Spleen (tissue), 11 donors: ENCODE results near the gene MAN1C1. TPM values are rescaled to one million over a fixed set of nuclear protein-coding genes. Genes with fewer than 3 reads are reported as not detected.

Experiments used
- DNase-seq: peaks from one replicate; pipeline ENCODE4 v3.0.0-alpha.2; 2020
- H3K27ac ChIP-seq, 8 donors: fragments of 200-600 bp; sonication (generic) in 7 of 8; 1 replicate in 4 of 8; 2 replicates in 4 of 8; pipeline versions ENCODE4 v1.5.0 to v1.8.0; 2016 to 2021; ENCODE audit warnings: inconsistent platforms in 4 of 8, mild to moderate bottlenecking in 4 of 8, moderate library complexity in 1 of 8
- H3K27me3 ChIP-seq, 7 donors: fragments of 200-600 bp; sonication (generic) in 6 of 7; replicated peaks in 1 of 7; 1 replicate in 4 of 7; 2 replicates in 3 of 7; pipeline versions ENCODE4 v1.5.0 to v1.8.0; 2016 to 2021; ENCODE audit warnings: inconsistent platforms in 3 of 7, mild to moderate bottlenecking in 1 of 7
- H3K36me3 ChIP-seq, 6 donors: fragments of 200-600 bp; sonication (generic) in 5 of 6; 1 replicate in 4 of 6; 2 replicates in 2 of 6; pipeline versions ENCODE4 v1.5.0 to v1.8.0; 2016 to 2021; ENCODE audit warnings: inconsistent platforms in 2 of 6
- H3K4me1 ChIP-seq, 6 donors: fragments of 200-600 bp; sonication (generic) in 5 of 6; 1 replicate in 3 of 6; 2 replicates in 3 of 6; pipeline versions ENCODE4 v1.5.0 to v1.8.0; 2016 to 2021; ENCODE audit warnings: inconsistent platforms in 3 of 6
- H3K4me3 ChIP-seq, 8 donors: fragments of 200-600 bp; sonication (generic) in 7 of 8; 1 replicate in 4 of 8; 2 replicates in 4 of 8; pipeline versions ENCODE4 v1.5.0 to v1.8.0; 2016 to 2021; ENCODE audit warnings: inconsistent platforms in 4 of 8, mild to moderate bottlenecking in 4 of 8, moderate library complexity in 2 of 8
- H3K9me3 ChIP-seq, 8 donors: fragments of 200-600 bp; sonication (generic) in 7 of 8; 1 replicate in 4 of 8; 2 replicates in 4 of 8; pipeline versions ENCODE4 v1.5.0 to v1.8.0; 2016 to 2021; ENCODE audit warnings: inconsistent platforms in 4 of 8
- POLR2A ChIP-seq, 3 donors: fragments of 450-650 bp; IDR thresholded peaks; one replicate each; pipeline ENCODE4 v1.5.1; 2017; ENCODE audit warnings: antibody characterized with exemption in 3 of 3, mild to moderate bottlenecking in 1 of 3
- POLR2AphosphoS5 ChIP-seq, 3 donors: sonication (generic); formaldehyde crosslinking; IDR thresholded peaks; one replicate each; pipeline ENCODE4 v1.5.1; 2017; ENCODE audit warnings: antibody characterized with exemption in 3 of 3
- WGBS, 5 donors: extraction: QIAGEN DNeasy Blood & Tissue Kit in 3 of 5; methylation state at CpG; one replicate each; pipeline versions ENCODE4 v1.1.5 to v1.1.7; 2013 to 2018; 5-methylcytosine and 5-hydroxymethylcytosine counted together
- intact Hi-C: fragments of 100-400 bp; cut with DNase I; formaldehyde crosslinking; loops from one replicate; pipeline ENCODE4 v1.15.0; 2023; ENCODE audit warnings: low total_unique reads
- polyA plus RNA-seq, 3 donors: library from polyadenylated mRNA; stranded (reverse); fragments of 200-250 nt; gene quantifications; one replicate each; pipeline ENCODE4 v1.2.1, GENCODE V29; 2013
- total RNA-seq, 7 donors: library from RNA; depleted of rRNA in 3 of 7; stranded (reverse); fragments of >200 nt in 3 of 7; fragmentation: NEBNext Ultra II Directional in 4 of 7; extraction: Animal tissue kit (Norgen Biotek cat#: 25700) in 4 of 7; gene quantifications; one replicate each; pipeline versions ENCODE4 v1.1.0 to v1.2.1, GENCODE V29; 2016 to 2021
- TF ChIP-seq, protein P1 (sequence below), 11 experiments: fragments of 200-600 bp in 7 of 11; fragments of 450-650 bp in 4 of 11; sonication (generic) in 4 of 11; IDR thresholded peaks in 8 of 11; conservative IDR thresholded peaks in 3 of 11; 1 replicate in 7 of 11; 2 replicates in 4 of 11; pipeline versions ENCODE4 v1.4.0 to v1.8.0; 2016 to 2021; ENCODE audit warnings: antibody characterized with exemption in 11 of 11, inconsistent platforms in 4 of 11, mild to moderate bottlenecking in 1 of 11
- donor health status: healthy with polysubstance abuse.
- donor health status: DM: no; HTN: no; CAD: no; lungs with moderate emphysema.
- donor health status: DM: no; HTN: no; CAD: no.
- donor health status: Bipolar disorder and iron deficiency.
- donor health status: healthy.
- donor health status: DM: no; HTN: no; CAD: no.
- donor health status: DM: yes; HTN: yes; CAD: no.

The MAN1C1 gene
- total and polyA plus RNA-seq, 10 donors = 4.6 to 54.3 (median 41.1) TPM

DNA sequence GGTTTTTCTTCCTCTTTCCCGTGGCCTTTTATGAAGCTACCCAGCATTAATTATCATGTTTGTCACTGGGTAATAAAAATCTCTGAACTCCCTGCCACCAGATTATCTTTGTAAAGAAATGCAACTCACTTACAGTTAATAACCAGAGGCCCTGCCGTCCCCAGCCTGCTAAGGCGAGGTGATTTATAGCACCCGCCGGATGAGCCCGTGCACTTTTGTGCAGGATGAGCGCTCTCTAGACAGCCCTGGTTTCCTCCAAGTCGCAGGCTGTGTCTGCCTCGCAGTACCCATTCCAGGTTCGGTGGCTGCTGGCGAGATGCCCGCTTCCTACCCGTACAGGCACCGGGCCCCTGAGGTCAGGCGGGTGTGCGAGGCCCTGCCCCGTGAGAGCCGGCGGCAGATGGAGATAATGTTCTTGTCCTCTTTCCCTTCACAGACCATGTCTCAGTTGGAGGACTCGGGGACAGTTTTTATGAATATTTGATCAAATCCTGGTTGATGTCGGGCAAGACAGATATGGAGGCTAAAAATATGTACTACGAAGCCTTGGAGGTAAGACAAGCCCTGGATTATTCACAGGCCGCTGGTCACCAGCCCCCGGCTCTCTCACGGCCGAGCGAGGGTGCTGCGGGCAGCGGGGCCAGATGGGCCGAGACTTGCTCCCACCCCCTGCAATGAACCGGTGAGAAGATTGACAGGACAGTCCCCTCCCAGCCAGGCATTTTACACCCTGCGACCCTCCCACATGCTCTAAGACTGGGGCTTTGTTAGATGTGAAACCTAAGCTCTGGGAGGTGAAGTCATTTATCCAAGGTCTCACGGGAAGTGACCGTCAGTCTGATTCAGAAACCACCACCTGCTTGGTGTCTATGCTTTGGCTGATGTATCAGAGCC is 154.9 kb downstream of the MAN1C1 start:
- Histone ChIP-seq H3K27me3 (no peaks in the 10 kb centered on the region), H3K27ac (peak overlapping the region in 7 of 8 donors; percentile 32 to 63 (median 46)), H3K36me3 (peaks cover 0 to 43% (median 1%) of the 10 kb centered on the region in 6 donors), H3K4me1 (peaks cover 19 to 64% (median 42%) of the 10 kb centered on the region in 6 donors), H3K9me3 (no peaks in the 10 kb centered on the region), H3K4me3 (no peak overlapping the region)
- 25 to 35% (median 29%) methylated on average over 27 to 34 of the region's 34 CpGs for WGBS, 5 donors
- intact Hi-C loops = no loop called here
- TF ChIP-seq POLR2A (IDR thresholded peaks at IDR 0.05) = no peak
- peak; percentile 24 to 65 (median 47) for TF ChIP-seq POLR2AphosphoS5 (IDR thresholded peaks at IDR 0.05)
- TF ChIP-seq, protein P1, sequence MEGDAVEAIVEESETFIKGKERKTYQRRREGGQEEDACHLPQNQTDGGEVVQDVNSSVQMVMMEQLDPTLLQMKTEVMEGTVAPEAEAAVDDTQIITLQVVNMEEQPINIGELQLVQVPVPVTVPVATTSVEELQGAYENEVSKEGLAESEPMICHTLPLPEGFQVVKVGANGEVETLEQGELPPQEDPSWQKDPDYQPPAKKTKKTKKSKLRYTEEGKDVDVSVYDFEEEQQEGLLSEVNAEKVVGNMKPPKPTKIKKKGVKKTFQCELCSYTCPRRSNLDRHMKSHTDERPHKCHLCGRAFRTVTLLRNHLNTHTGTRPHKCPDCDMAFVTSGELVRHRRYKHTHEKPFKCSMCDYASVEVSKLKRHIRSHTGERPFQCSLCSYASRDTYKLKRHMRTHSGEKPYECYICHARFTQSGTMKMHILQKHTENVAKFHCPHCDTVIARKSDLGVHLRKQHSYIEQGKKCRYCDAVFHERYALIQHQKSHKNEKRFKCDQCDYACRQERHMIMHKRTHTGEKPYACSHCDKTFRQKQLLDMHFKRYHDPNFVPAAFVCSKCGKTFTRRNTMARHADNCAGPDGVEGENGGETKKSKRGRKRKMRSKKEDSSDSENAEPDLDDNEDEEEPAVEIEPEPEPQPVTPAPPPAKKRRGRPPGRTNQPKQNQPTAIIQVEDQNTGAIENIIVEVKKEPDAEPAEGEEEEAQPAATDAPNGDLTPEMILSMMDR (IDR thresholded peaks at IDR 0.05 in 8 of 11, conservative IDR thresholded peaks at IDR 0.05 in 3 of 11) = no peak
- DNase-seq = peak; percentile 84

DNA sequence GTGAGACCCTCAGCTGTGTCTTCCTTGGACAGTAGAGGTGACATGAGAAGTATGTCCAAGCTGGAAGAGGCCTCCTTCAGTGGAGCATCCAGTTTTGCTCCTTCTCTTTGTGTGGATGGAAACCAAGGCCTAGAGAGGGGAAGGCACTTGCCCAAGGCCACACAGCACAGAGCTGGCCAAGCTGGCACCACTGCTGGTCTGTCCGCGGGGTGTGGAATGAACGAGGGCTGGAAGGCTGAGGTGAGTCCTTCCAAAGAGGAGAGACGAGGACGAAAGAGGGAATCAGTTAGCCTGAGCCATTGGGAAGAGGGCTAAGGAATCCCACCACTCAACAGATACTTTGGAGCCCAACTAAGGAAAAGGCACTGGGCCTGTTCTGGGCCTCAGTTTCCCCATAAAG is 155.6 kb downstream of the MAN1C1 start:
- H3K27ac ChIP-seq = peak overlapping the region in 6 of 8 donors; percentile 32 to 63 (median 52)
- no peak for DNase-seq
- WGBS, 5 donors = 87 to 99% (median 93%) methylated on average over 5 of the region's 5 CpGs
- no peak overlapping the region for H3K4me3 ChIP-seq
- TF ChIP-seq, protein P1 (IDR thresholded peaks at IDR 0.05 in 8 of 11, conservative IDR thresholded peaks at IDR 0.05 in 3 of 11) = no peak
- TF ChIP-seq POLR2A (IDR thresholded peaks at IDR 0.05) = no peak
- no peak for TF ChIP-seq POLR2AphosphoS5 (IDR thresholded peaks at IDR 0.05)
- peaks cover 19 to 61% (median 40%) of the 10 kb centered on the region in 6 donors for H3K4me1 ChIP-seq
- H3K36me3 ChIP-seq = peaks cover 0 to 41% (median 1%) of the 10 kb centered on the region in 6 donors
- no peaks in the 10 kb centered on the region for H3K9me3 ChIP-seq
- H3K27me3 ChIP-seq = no peaks in the 10 kb centered on the region
- intact Hi-C loops = no loop called here

DNA sequence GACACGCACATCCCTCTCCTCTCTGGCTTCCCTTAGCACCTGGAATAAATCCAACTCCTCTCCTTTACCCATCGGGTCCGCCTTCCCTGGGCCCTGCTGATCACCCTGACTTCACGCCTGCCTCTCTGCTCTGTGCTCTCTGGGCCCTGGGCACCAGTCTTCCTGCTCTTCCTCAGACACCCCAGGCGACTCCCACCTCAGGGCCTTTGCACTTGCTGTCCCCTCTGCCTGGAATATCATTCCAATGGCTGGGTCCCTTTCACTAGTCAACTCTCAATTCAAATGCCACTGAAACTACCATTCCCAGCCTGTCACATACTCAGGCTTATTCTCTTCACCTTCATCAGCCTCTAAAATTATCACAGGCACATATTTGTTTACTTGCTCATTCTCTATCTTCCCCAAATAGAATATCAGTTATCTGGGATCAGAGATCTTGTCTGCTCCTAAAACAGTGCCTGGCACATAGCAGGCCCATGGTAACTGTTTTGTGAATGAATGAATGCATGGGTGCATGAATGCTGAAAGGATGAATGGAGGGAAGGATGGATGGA is 156.2 kb downstream of the MAN1C1 start:
- Histone ChIP-seq H3K27ac (peak overlapping the region in 1 of 8 donors; percentile 63), H3K27me3 (no peaks in the 10 kb centered on the region), H3K9me3 (no peaks in the 10 kb centered on the region), H3K36me3 (peaks cover 0 to 47% (median 1%) of the 10 kb centered on the region in 6 donors), H3K4me1 (peaks cover 19 to 61% (median 40%) of the 10 kb centered on the region in 6 donors), H3K4me3 (no peak overlapping the region)
- TF ChIP-seq, protein P1 (IDR thresholded peaks at IDR 0.05 in 8 of 11, conservative IDR thresholded peaks at IDR 0.05 in 3 of 11) = no peak
- TF ChIP-seq POLR2A (IDR thresholded peaks at IDR 0.05) (no peak), POLR2AphosphoS5 (IDR thresholded peaks at IDR 0.05) (no peak)
- no peak for DNase-seq
- intact Hi-C loops = no loop called here
- WGBS, 5 donors = 91 to 96% (median 93%) methylated on average over 5 of the region's 5 CpGs
